ENCODE results near the gene THOC2. TPM values are rescaled to one million over a fixed set of nuclear protein-coding genes. Genes with fewer than 3 reads are reported as not detected.

The THOC2 gene
- total and polyA plus RNA-seq, 2 of the 8 experiments (the other 6 are each of a cell fraction or from before 2014, with no cell fraction given), result 32.7 to 68.8 TPM

- Histone ChIP-seq H2BK12ac (ENCODE audit: low read depth, low read length) (no peak overlapping the region), H3K27ac (ENCODE audit: low read depth, low read length) (no peak overlapping the region), H4K91ac (replicated peaks; ENCODE audit: insufficient read length, low read length) (no peak overlapping the region), H4K20me1 (replicated peaks in 1 of 2; ENCODE audit: control insufficient read depth in 1 of 2, insufficient read depth in 2 of 2, low read length in 2 of 2) (no peaks in the 10 kb centered on the region), H3K4me1 (replicated peaks in 1 of 4; ENCODE audit: control insufficient read depth in 3 of 4, insufficient read depth in 4 of 4, low read length in 3 of 4) (no peaks in the 10 kb centered on the region), H3K4me2 (ENCODE audit: insufficient read depth in 1 of 2, low read depth in 2 of 2, low read length in 2 of 2) (no peak overlapping the region), H3K36me3 (ENCODE audit: control insufficient read depth in 2 of 4, insufficient read depth in 4 of 4, low read length in 3 of 4) (no peaks in the 10 kb centered on the region; a peak in 1 of 8 replicates), H3K9me3 (ENCODE audit: insufficient read depth in 2 of 2, low read depth in 1 of 2, low read length in 1 of 2) (no peaks in the 10 kb centered on the region), H3K27me3 (replicated peaks in 1 of 4; ENCODE audit: control insufficient read depth in 3 of 4, extremely low read depth in 1 of 4, insufficient read depth in 3 of 4, low read length in 3 of 4) (no peaks in the 10 kb centered on the region), H4K5ac (ENCODE audit: insufficient read length, low read depth, low read length) (no peak overlapping the region), H2BK20ac (ENCODE audit: low read length) (no peak overlapping the region), H2BK15ac (ENCODE audit: low read length) (no peak overlapping the region), H3K4me3 (ENCODE audit: extremely low read depth in 1 of 4, insufficient read depth in 2 of 4, low read depth in 3 of 4, low read length in 4 of 4) (no peak overlapping the region), H3K23me2 (ENCODE audit: low read depth, low read length) (no peaks in the 10 kb centered on the region), H3K23ac (ENCODE audit: insufficient read length) (no peak overlapping the region), H3K9ac (replicated peaks in 1 of 4; ENCODE audit: extremely low read depth in 1 of 4, low read depth in 3 of 4, low read length in 3 of 4) (no peak overlapping the region), H2BK5ac (ENCODE audit: low read depth, low read length) (no peak overlapping the region), H2AFZ (ENCODE audit: low read length) (no peak overlapping the region), H3K18ac (ENCODE audit: extremely low read depth, low read length) (no peak overlapping the region), H3K56ac (replicated peaks; ENCODE audit: insufficient read length, low read depth, low read length) (no peak overlapping the region), H2AK5ac (ENCODE audit: low read depth, low read length) (no peak overlapping the region), H3K4ac (replicated peaks; ENCODE audit: insufficient read length, low read depth, low read length) (no peak overlapping the region), H3K14ac (ENCODE audit: insufficient read length) (no peak overlapping the region), H4K8ac (ENCODE audit: extremely low read depth, insufficient read depth, low read length) (no peak overlapping the region), H3K79me1 (ENCODE audit: low read depth, low read length) (no peaks in the 10 kb centered on the region), H3K79me2 (ENCODE audit: control insufficient read depth in 1 of 2, insufficient read depth in 2 of 2, low read length in 2 of 2) (no peaks in the 10 kb centered on the region), H2BK120ac (replicated peaks; ENCODE audit: low read depth, low read length) (no peak overlapping the region)
- CTCF ChIA-PET (ENCODE audit: partially characterized antibody), result no interaction called here
- WGBS, 2 experiments (ENCODE audit: extremely low coverage in 1 of 2, insufficient coverage in 1 of 2, insufficient read length in 1 of 2, insufficient replicate concordance in 2 of 2, low coverage in 1 of 2, low lambda C conversion rate in 2 of 2, missing lambda C conversion rate in 1 of 2), result 86% methylated on average over 6 of the region's 6 CpGs; no CpG with 5 or more reads in 1 of the 2 experiments
- POLR2A ChIA-PET (ENCODE audit: partially characterized antibody), result no interaction called here
- FAIRE-seq (no peak), DNase-seq (ENCODE audit: low read depth in 1 of 2, low spot score in 2 of 2) (no peak)
- TF ChIP-seq POLR2A (IDR thresholded peaks at IDR 0.05; ENCODE audit: control extremely low read depth in 1 of 2, low read depth in 2 of 2, low read length in 2 of 2), result no peak
- TF ChIP-seq ATF2 (IDR thresholded peaks at IDR 0.05; ENCODE audit: low read length), result no peak
- no peak for TF ChIP-seq SIRT6 (IDR thresholded peaks at IDR 0.05; ENCODE audit: low read length)
Measured at GRCh38 chrX:123590842-123591486, 141.9 kb downstream of the THOC2 start.
